SU-DHL-6 (cell line): ENCODE measurements around the gene NUCB2.
A peak's percentile ranks its signal among the peaks of the same experiment; 100 is the strongest.

ENCODE experiments used
- H2AFZ ChIP-seq: fragments of 200-600 bp; sonication (generic); 2 replicates; pipeline ENCODE4 v1.6.1; 2014; ENCODE audit warnings: low read depth, mild to moderate bottlenecking, moderate library complexity, mixed read lengths, antibody characterized with exemption, low read length; ENCODE audit not compliant: severe bottlenecking
- H3F3A ChIP-seq: fragments of 200-600 bp; shearing (Covaris generic); 2 replicates; pipeline ENCODE4 v1.6.0; 2016; ENCODE audit warnings: antibody characterized with exemption, mild to moderate bottlenecking; ENCODE audit not compliant: insufficient read depth
- H3K27ac ChIP-seq: fragments of 200-600 bp; sonication (generic); 2 replicates; pipeline ENCODE4 v1.5.1; 2016; ENCODE audit warnings: low read depth, mild to moderate bottlenecking, low read length, moderate library complexity, mixed read lengths
- H3K27me3 ChIP-seq: fragments of 200-600 bp; sonication (generic), shearing (Covaris generic); 2 replicates; pipeline ENCODE4 v1.6.0; 2014; ENCODE audit warnings: mild to moderate bottlenecking, low read length
- H3K36me3 ChIP-seq: fragments of 200-600 bp; sonication (generic); 2 replicates; pipeline ENCODE4 v1.6.1; 2014; ENCODE audit warnings: mild to moderate bottlenecking, low read length, mixed read lengths
- H3K4me2 ChIP-seq: fragments of 300-600, 200-600 bp; shearing (Covaris generic), sonication (generic); 2 replicates; pipeline ENCODE4 v1.6.0; 2014; ENCODE audit warnings: low read length, low read depth, mild to moderate bottlenecking; ENCODE audit not compliant: poor library complexity, severe bottlenecking
- H3K4me3 ChIP-seq: fragments of 200-600 bp; sonication (generic); 2 replicates; pipeline ENCODE4 v1.5.1; 2014; ENCODE audit warnings: antibody characterized with exemption, low read length, mild to moderate bottlenecking, mixed read lengths; ENCODE audit not compliant: insufficient read depth, poor library complexity, severe bottlenecking
- H3K79me2 ChIP-seq: fragments of 200-600 bp; sonication (generic); 2 replicates; pipeline ENCODE4 v1.6.1; 2014; ENCODE audit warnings: mild to moderate bottlenecking, low read length, moderate library complexity; ENCODE audit not compliant: insufficient read depth
- H3K9ac ChIP-seq: fragments of 200-600 bp; sonication (generic); 2 replicates; pipeline ENCODE4 v1.7.0; 2014; ENCODE audit warnings: mild to moderate bottlenecking, low read length
- H3K9me2 ChIP-seq: fragments of 200-600 bp; sonication (generic); replicated peaks from 2 replicates; pipeline ENCODE4 v1.6.1; 2014; ENCODE audit warnings: low read length; ENCODE audit not compliant: insufficient read depth
- H3K9me3 ChIP-seq: fragments of 200-600 bp; sonication (generic); 2 replicates; pipeline ENCODE4 v1.6.1; 2014; ENCODE audit warnings: low read length, mixed read lengths; ENCODE audit not compliant: insufficient read depth
- H4K20me1 ChIP-seq: fragments of 200-600 bp; sonication (generic); 2 replicates; pipeline ENCODE4 v1.6.1; 2014; ENCODE audit warnings: low read depth, mild to moderate bottlenecking, antibody characterized with exemption, low read length, moderate library complexity, mixed read lengths
- EZH2phosphoT487 ChIP-seq: fragments of 200-600 bp; sonication (generic), shearing (Covaris generic); conservative IDR thresholded peaks from 2 replicates; pipeline ENCODE4 v1.6.1; 2018; ENCODE audit warnings: mild to moderate bottlenecking, antibody characterized with exemption, low read length, moderate library complexity, mixed read lengths
- TF ChIP-seq, protein P1 (sequence below): fragments of 200-600 bp; sonication (generic); IDR thresholded peaks from one replicate; pipeline ENCODE4 v1.5.1; 2017; ENCODE audit warnings: antibody characterized with exemption, mild to moderate bottlenecking, low read length, moderate library complexity; ENCODE audit not compliant: insufficient read depth, poor library complexity, severe bottlenecking

The NUCB2 gene

DNA sequence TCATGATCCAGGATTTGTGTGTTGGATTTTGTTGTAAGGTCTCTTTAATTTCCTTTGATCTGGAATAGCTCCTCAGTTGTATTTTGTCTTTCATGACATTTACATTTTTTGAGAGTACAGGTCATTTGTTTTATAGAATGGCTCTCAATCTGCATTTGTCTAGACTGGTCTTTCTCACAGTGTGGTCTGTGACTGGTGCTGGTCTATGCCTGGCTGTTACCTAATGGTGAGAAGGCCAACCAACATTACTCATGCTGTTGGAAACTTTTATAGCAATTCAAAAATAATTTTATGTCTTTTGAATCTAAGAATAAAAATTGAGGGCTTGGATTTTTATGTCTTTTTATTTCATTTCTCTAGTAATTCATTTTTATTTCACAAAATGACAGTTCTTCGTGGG lies 71.1 kb downstream of the NUCB2 start:
- Histone ChIP-seq H3K27ac (no peak overlapping the region), H2AFZ (no peak overlapping the region), H3K4me3 (no peak overlapping the region), H3K36me3 (peaks cover 3% of the 10 kb centered on the region; the same call in 1 of the 2 replicates), H3K79me2 (peaks cover 2% of the 10 kb centered on the region; the same call in 1 of the 2 replicates), H3K9me2 (no peaks in the 10 kb centered on the region), H3K9me3 (no peaks in the 10 kb centered on the region), H3F3A (peaks cover 32% of the 10 kb centered on the region), H4K20me1 (no peaks in the 10 kb centered on the region), H3K9ac (no peak overlapping the region), H3K4me2 (no peak overlapping the region), H3K27me3 (no peaks in the 10 kb centered on the region)
- no peak for TF ChIP-seq EZH2phosphoT487
- TF ChIP-seq, protein P1, sequence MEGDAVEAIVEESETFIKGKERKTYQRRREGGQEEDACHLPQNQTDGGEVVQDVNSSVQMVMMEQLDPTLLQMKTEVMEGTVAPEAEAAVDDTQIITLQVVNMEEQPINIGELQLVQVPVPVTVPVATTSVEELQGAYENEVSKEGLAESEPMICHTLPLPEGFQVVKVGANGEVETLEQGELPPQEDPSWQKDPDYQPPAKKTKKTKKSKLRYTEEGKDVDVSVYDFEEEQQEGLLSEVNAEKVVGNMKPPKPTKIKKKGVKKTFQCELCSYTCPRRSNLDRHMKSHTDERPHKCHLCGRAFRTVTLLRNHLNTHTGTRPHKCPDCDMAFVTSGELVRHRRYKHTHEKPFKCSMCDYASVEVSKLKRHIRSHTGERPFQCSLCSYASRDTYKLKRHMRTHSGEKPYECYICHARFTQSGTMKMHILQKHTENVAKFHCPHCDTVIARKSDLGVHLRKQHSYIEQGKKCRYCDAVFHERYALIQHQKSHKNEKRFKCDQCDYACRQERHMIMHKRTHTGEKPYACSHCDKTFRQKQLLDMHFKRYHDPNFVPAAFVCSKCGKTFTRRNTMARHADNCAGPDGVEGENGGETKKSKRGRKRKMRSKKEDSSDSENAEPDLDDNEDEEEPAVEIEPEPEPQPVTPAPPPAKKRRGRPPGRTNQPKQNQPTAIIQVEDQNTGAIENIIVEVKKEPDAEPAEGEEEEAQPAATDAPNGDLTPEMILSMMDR, result no peak

GRCh38 chr11:17350455-17351171 lies 74.1 kb downstream of the NUCB2 start:
- Histone ChIP-seq H3K27me3 (no peaks in the 10 kb centered on the region), H3F3A (peaks cover 48% of the 10 kb centered on the region), H3K36me3 (peaks cover 4% of the 10 kb centered on the region; the same call in 1 of the 2 replicates), H3K4me3 (peak overlapping the region; percentile 79), H3K79me2 (peaks cover 28% of the 10 kb centered on the region), H3K9ac (peak overlapping the region; percentile 76), H3K4me2 (peak overlapping the region; percentile 77), H3K9me2 (no peaks in the 10 kb centered on the region), H3K27ac (peak overlapping the region; percentile 89), H4K20me1 (no peaks in the 10 kb centered on the region; the same call in 1 of the 2 replicates), H2AFZ (peak overlapping the region; percentile 93), H3K9me3 (no peaks in the 10 kb centered on the region)
- no peak for TF ChIP-seq EZH2phosphoT487
- TF ChIP-seq, protein P1, result no peak

DNA sequence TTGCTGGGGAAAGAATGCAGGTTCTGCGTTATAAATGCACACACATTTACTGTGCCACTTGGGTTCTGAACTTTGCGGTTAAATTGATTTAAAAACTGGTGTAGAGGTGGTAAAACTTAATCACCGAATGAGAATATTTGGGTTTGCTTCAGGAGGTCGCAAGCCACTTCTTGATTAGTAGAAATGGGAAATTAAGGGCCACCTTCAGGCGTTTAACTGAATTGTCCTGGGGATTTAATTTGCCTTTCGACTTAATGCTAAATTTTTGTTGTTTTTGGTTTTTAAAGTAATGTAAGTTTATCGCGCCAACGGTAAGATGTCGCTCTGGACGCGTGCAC lies 74.6 kb downstream of the NUCB2 start:
- Histone ChIP-seq H2AFZ (peak overlapping the region; percentile 93), H3K27me3 (no peaks in the 10 kb centered on the region), H3K4me3 (peak overlapping the region; percentile 79)

More for the DNA sequence above, 74.6 kb downstream of the NUCB2 start:
- Histone ChIP-seq H3K27ac (peak overlapping the region; percentile 89), H3K4me2 (peak overlapping the region; percentile 77), H3K9me2 (no peaks in the 10 kb centered on the region), H3K9me3 (no peaks in the 10 kb centered on the region), H3K9ac (peak overlapping the region; percentile 76), H3F3A (peaks cover 46% of the 10 kb centered on the region), H4K20me1 (no peaks in the 10 kb centered on the region; the same call in 1 of the 2 replicates), H3K79me2 (peaks cover 33% of the 10 kb centered on the region), H3K36me3 (peaks cover 4% of the 10 kb centered on the region; the same call in 1 of the 2 replicates)
- TF ChIP-seq, protein P1, result no peak
